ENCODE results near the gene TEX29. TPM values are rescaled to one million over a fixed set of nuclear protein-coding genes. Genes with fewer than 3 reads are reported as not detected.

TEX29 gene
- total RNA-seq, 1 donor from 2014 or later, result not detected

- Histone ChIP-seq H3K4me3 (no peak overlapping the region), H3F3A (ENCODE audit: low read depth) (no peaks in the 10 kb centered on the region), H3K4me1 (no peaks in the 10 kb centered on the region), H4K20me1 (ENCODE audit: low read depth) (peaks cover 4% of the 10 kb centered on the region), H3K27me3 (no peaks in the 10 kb centered on the region), H2AFZ (replicated peaks) (no peak overlapping the region), H3K36me3 (peaks cover 7% of the 10 kb centered on the region), H3K9me3 (ENCODE audit: low read depth) (no peaks in the 10 kb centered on the region), H3K79me2 (ENCODE audit: low read depth) (no peaks in the 10 kb centered on the region), H3K4me2 (no peak overlapping the region), H3K27ac (no peak overlapping the region), H3K9ac (no peak overlapping the region)
- Mint-ChIP-seq H3K4me1 (no peaks in the 10 kb centered on the region), H3K9me3 (no peaks in the 10 kb centered on the region), H3K4me3 (no peak overlapping the region), H3K36me3 (peaks cover 27% of the 10 kb centered on the region), H3K27me3 (ENCODE audit: insufficient read depth, low read depth) (no peaks in the 10 kb centered on the region), H3K27ac (no peak overlapping the region)
- no peak for DNase-seq (ENCODE audit: low spot score)
- TF ChIP-seq EZH2 (IDR thresholded peaks at IDR 0.05) (no peak), EZH2phosphoT487 (IDR thresholded peaks at IDR 0.05) (no peak), CTCF (IDR thresholded peaks at IDR 0.05) (no peak)
Observed at GRCh38 chr13:111281751-111282311, 38.6 kb upstream of the TEX29 start.

DNA sequence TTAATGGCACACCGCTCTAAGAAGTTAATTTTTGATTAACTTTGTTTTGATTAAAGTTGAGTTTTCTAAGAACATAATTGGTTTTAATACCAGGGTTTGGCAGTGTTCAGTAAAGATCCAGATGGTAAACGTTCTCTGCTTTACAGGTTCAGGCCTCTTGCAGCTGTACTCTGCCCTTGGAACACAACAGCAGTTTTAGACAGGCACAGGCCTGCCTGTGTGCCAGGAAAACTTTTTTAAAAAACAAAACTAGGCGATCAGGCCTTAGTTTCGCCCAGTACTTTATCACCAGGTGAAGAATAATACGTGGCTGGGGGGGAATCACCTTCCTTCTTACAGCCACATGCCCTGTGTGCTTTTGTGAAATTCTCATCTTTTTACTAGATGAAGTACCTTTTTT lies 38.0 kb upstream of the TEX29 start:
- H4K20me1 ChIP-seq (ENCODE audit: low read depth), result peaks cover 4% of the 10 kb centered on the region
- no peak overlapping the region for H3K27ac ChIP-seq
- H3K27me3 ChIP-seq, result no peaks in the 10 kb centered on the region
- H3K27ac Mint-ChIP-seq, result no peak overlapping the region
- TF ChIP-seq EZH2phosphoT487 (IDR thresholded peaks at IDR 0.05), result no peak
- TF ChIP-seq EZH2 (IDR thresholded peaks at IDR 0.05), result no peak
- TF ChIP-seq CTCF (IDR thresholded peaks at IDR 0.05), result no peak
- H3K36me3 ChIP-seq, result peaks cover 1% of the 10 kb centered on the region
- H3K4me1 ChIP-seq, result no peaks in the 10 kb centered on the region
- H3K9ac ChIP-seq, result no peak overlapping the region
- no peaks in the 10 kb centered on the region for H3K9me3 Mint-ChIP-seq
- H3K4me2 ChIP-seq, result no peak overlapping the region
- H3F3A ChIP-seq (ENCODE audit: low read depth), result no peaks in the 10 kb centered on the region
- H3K4me1 Mint-ChIP-seq, result no peaks in the 10 kb centered on the region
- H3K9me3 ChIP-seq (ENCODE audit: low read depth), result no peaks in the 10 kb centered on the region
- H3K79me2 ChIP-seq (ENCODE audit: low read depth), result no peaks in the 10 kb centered on the region
- H3K27me3 Mint-ChIP-seq (ENCODE audit: insufficient read depth, low read depth), result no peaks in the 10 kb centered on the region
- H3K36me3 Mint-ChIP-seq, result peaks cover 29% of the 10 kb centered on the region
- DNase-seq (ENCODE audit: low spot score), result no peak
- H3K4me3 ChIP-seq, result no peak overlapping the region
- H2AFZ ChIP-seq (replicated peaks), result no peak overlapping the region
- no peak overlapping the region for H3K4me3 Mint-ChIP-seq

DNA sequence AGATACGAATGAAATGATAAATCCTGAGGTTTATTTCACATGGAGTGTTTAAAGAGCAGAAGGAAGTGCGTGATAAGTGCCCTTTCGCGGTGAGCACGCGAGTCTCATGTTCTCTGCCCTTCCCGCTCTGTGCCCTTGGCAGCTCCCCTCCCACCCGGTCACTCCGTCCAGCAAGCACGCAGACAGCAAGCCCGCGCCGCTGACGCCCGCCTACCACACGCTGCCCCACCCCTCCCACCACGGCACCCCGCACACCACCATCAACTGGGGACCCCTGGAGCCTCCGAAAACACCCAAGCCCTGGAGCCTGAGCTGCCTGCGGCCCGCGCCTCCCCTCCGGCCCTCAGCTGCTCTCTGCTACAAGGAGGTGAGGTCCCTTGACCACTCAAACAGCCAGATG lies 37.4 kb upstream of the TEX29 start:
- TF ChIP-seq EZH2phosphoT487 (IDR thresholded peaks at IDR 0.05) (no peak), EZH2 (IDR thresholded peaks at IDR 0.05) (no peak)
- no peak overlapping the region for H3K4me3 Mint-ChIP-seq
- Histone ChIP-seq H3F3A (ENCODE audit: low read depth) (no peaks in the 10 kb centered on the region), H3K9me3 (ENCODE audit: low read depth) (no peaks in the 10 kb centered on the region), H3K27me3 (no peaks in the 10 kb centered on the region), H3K27ac (no peak overlapping the region), H3K9ac (no peak overlapping the region), H3K79me2 (ENCODE audit: low read depth) (no peaks in the 10 kb centered on the region), H3K4me1 (no peaks in the 10 kb centered on the region), H3K36me3 (no peaks in the 10 kb centered on the region), H2AFZ (replicated peaks) (no peak overlapping the region), H4K20me1 (ENCODE audit: low read depth) (peaks cover 4% of the 10 kb centered on the region), H3K4me3 (no peak overlapping the region), H3K4me2 (no peak overlapping the region)
- no peak for DNase-seq (ENCODE audit: low spot score)
- no peaks in the 10 kb centered on the region for H3K4me1 Mint-ChIP-seq
- no peak overlapping the region for H3K27ac Mint-ChIP-seq
- H3K27me3 Mint-ChIP-seq (ENCODE audit: insufficient read depth, low read depth), result no peaks in the 10 kb centered on the region
- no peaks in the 10 kb centered on the region for H3K9me3 Mint-ChIP-seq
- peaks cover 32% of the 10 kb centered on the region for H3K36me3 Mint-ChIP-seq

DNA sequence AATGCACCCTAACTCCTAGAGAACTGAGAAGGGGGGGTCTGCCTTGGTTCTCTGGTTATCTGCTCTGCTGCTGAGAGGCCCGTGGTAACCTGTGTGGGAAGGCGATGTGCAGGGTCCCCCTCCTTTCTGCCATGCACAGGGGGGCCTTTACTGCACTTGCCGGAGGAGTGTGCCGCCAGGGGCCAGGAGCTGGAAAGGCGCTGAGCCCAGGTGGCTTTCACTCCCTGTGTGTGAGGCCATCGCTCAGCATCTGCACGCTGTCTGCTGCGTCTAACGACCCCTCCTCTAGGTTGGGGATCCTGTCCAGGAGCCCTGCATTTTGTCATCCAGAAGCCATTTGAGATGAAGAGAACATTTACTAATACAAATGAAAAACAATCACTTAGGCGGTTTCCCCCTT lies 37.0 kb upstream of the TEX29 start:
- no peak overlapping the region for H3K27ac ChIP-seq
- no peaks in the 10 kb centered on the region for H3K27me3 Mint-ChIP-seq (ENCODE audit: insufficient read depth, low read depth)
- no peak for TF ChIP-seq EZH2 (IDR thresholded peaks at IDR 0.05)
- DNase-seq (ENCODE audit: low spot score), result no peak
- H3K9me3 Mint-ChIP-seq, result no peaks in the 10 kb centered on the region
- H3K27ac Mint-ChIP-seq, result no peak overlapping the region
- H3K9ac ChIP-seq, result no peak overlapping the region
- no peaks in the 10 kb centered on the region for H3K4me1 ChIP-seq
- no peaks in the 10 kb centered on the region for H3K36me3 ChIP-seq
- H3K4me1 Mint-ChIP-seq, result no peaks in the 10 kb centered on the region
- H3K4me3 ChIP-seq, result no peak overlapping the region
- no peak overlapping the region for H3K4me2 ChIP-seq
- H3F3A ChIP-seq (ENCODE audit: low read depth), result no peaks in the 10 kb centered on the region
- H2AFZ ChIP-seq (replicated peaks), result no peak overlapping the region
- H3K27me3 ChIP-seq, result no peaks in the 10 kb centered on the region
- no peak overlapping the region for H3K4me3 Mint-ChIP-seq
- peaks cover 4% of the 10 kb centered on the region for H4K20me1 ChIP-seq (ENCODE audit: low read depth)
- H3K36me3 Mint-ChIP-seq, result peaks cover 32% of the 10 kb centered on the region
- no peaks in the 10 kb centered on the region for H3K79me2 ChIP-seq (ENCODE audit: low read depth)
- no peaks in the 10 kb centered on the region for H3K9me3 ChIP-seq (ENCODE audit: low read depth)
